HUES64 (cell line): ENCODE data around the gene TWIST2.

Experiments
- H3K27ac ChIP-seq: 2 replicates; pipeline ENCODE4 v1.7.0; 2013; ENCODE audit warnings: low read depth, low read length, inconsistent platforms
- H3K27me3 ChIP-seq: 2 replicates; pipeline ENCODE4 v1.6.1; 2013; ENCODE audit warnings: mild to moderate bottlenecking, low read length; ENCODE audit not compliant: insufficient read depth
- H3K36me3 ChIP-seq: 2 replicates; pipeline ENCODE4 v1.6.1; 2013; ENCODE audit warnings: mild to moderate bottlenecking, low read length; ENCODE audit not compliant: insufficient read depth
- H3K4me1 ChIP-seq: 2 replicates; pipeline ENCODE4 v1.6.1; 2013; ENCODE audit warnings: mild to moderate bottlenecking, low read length, moderate library complexity; ENCODE audit not compliant: insufficient read depth
- H3K4me3 ChIP-seq: 2 replicates; pipeline ENCODE4 v1.5.1; 2013; ENCODE audit warnings: mild to moderate bottlenecking, low read length, moderate library complexity
- H3K9ac ChIP-seq: 2 replicates; pipeline ENCODE4 v1.6.1; 2013; ENCODE audit warnings: mild to moderate bottlenecking, low read depth, low read length
- H3K9me3 ChIP-seq: 2 replicates; pipeline ENCODE4 v1.6.1; 2013; ENCODE audit warnings: low read depth, low read length; ENCODE audit not compliant: insufficient read depth
- WGBS: fragments of 150-250, 120-280 bp; methylation state at CpG from one replicate; pipeline ENCODE4 v1.1.7; 2013; ENCODE audit warnings: missing lambda C conversion rate; 5-methylcytosine and 5-hydroxymethylcytosine counted together

Gene TWIST2

GRCh38 chr2:238856713-238857567 lies 9.1 kb downstream of the TWIST2 start:
- Histone ChIP-seq H3K9ac (no peak overlapping the region), H3K36me3 (no peaks in the 10 kb centered on the region), H3K4me3 (no peak overlapping the region), H3K27me3 (peaks cover 36% of the 10 kb centered on the region), H3K27ac (no peak overlapping the region), H3K4me1 (no peaks in the 10 kb centered on the region; the same call in 1 of the 2 replicates), H3K9me3 (no peaks in the 10 kb centered on the region)
- 95% methylated on average over 16 of the region's 16 CpGs for WGBS

GRCh38 chr2:238857959-238858358 lies 10.1 kb downstream of the TWIST2 start:
- WGBS: 100% methylated on average over 4 of the region's 4 CpGs
- H3K4me1 ChIP-seq: no peaks in the 10 kb centered on the region; the same call in 1 of the 2 replicates
- H3K4me3 ChIP-seq: no peak overlapping the region
- H3K27ac ChIP-seq: no peak overlapping the region
- no peak overlapping the region for H3K9ac ChIP-seq
- H3K36me3 ChIP-seq: no peaks in the 10 kb centered on the region
- H3K9me3 ChIP-seq: no peaks in the 10 kb centered on the region
- H3K27me3 ChIP-seq: peaks cover 27% of the 10 kb centered on the region

- Histone ChIP-seq H3K9ac (no peak overlapping the region), H3K36me3 (no peaks in the 10 kb centered on the region), H3K4me1 (peaks cover 14% of the 10 kb centered on the region; the same call in 1 of the 2 replicates), H3K4me3 (no peak overlapping the region), H3K27ac (no peak overlapping the region), H3K9me3 (no peaks in the 10 kb centered on the region), H3K27me3 (peaks cover 9% of the 10 kb centered on the region)
- 86% methylated on average over 14 of the region's 14 CpGs for WGBS
Measured at GRCh38 chr2:238859636-238860347, 11.9 kb downstream of the TWIST2 start.

- H3K4me1 ChIP-seq: peaks cover 18% of the 10 kb centered on the region; the same call in 1 of the 2 replicates
- no peak overlapping the region for H3K4me3 ChIP-seq
- 83% methylated on average over 21 of the region's 21 CpGs for WGBS
- H3K36me3 ChIP-seq: no peaks in the 10 kb centered on the region
- H3K27ac ChIP-seq: no peak overlapping the region
- no peaks in the 10 kb centered on the region for H3K27me3 ChIP-seq
- no peaks in the 10 kb centered on the region for H3K9me3 ChIP-seq
- H3K9ac ChIP-seq: no peak overlapping the region
Measured at GRCh38 chr2:238861013-238861730, 13.3 kb downstream of the TWIST2 start.

GRCh38 chr2:238861766-238862315 lies 14.0 kb downstream of the TWIST2 start:
- Histone ChIP-seq H3K36me3 (no peaks in the 10 kb centered on the region), H3K27me3 (no peaks in the 10 kb centered on the region), H3K4me3 (no peak overlapping the region), H3K9me3 (no peaks in the 10 kb centered on the region), H3K4me1 (peaks cover 18% of the 10 kb centered on the region; the same call in 1 of the 2 replicates), H3K27ac (no peak overlapping the region), H3K9ac (no peak overlapping the region)
- WGBS: 97% methylated on average over 10 of the region's 10 CpGs

GRCh38 chr2:238862701-238863100 lies 14.8 kb downstream of the TWIST2 start:
- no peaks in the 10 kb centered on the region for H3K36me3 ChIP-seq
- H3K4me3 ChIP-seq: no peak overlapping the region
- H3K9ac ChIP-seq: no peak overlapping the region
- no peak overlapping the region for H3K27ac ChIP-seq
- WGBS: 93% methylated on average over 5 of the region's 5 CpGs
- H3K4me1 ChIP-seq: peaks cover 18% of the 10 kb centered on the region; the same call in 1 of the 2 replicates
- H3K27me3 ChIP-seq: no peaks in the 10 kb centered on the region
- no peaks in the 10 kb centered on the region for H3K9me3 ChIP-seq

GRCh38 chr2:238863231-238863630 lies 15.3 kb downstream of the TWIST2 start:
- 94% methylated on average over 14 of the region's 14 CpGs for WGBS
- H3K27me3 ChIP-seq: no peaks in the 10 kb centered on the region
- peaks cover 18% of the 10 kb centered on the region; the same call in 1 of the 2 replicates for H3K4me1 ChIP-seq
- H3K27ac ChIP-seq: no peak overlapping the region
- no peak overlapping the region for H3K9ac ChIP-seq
- H3K9me3 ChIP-seq: no peaks in the 10 kb centered on the region
- H3K36me3 ChIP-seq: no peaks in the 10 kb centered on the region
- H3K4me3 ChIP-seq: no peak overlapping the region

- H3K9ac ChIP-seq: no peak overlapping the region
- peak overlapping the region; percentile 51; the same call in 1 of the 2 replicates for H3K27ac ChIP-seq
- no peaks in the 10 kb centered on the region for H3K27me3 ChIP-seq
- no peaks in the 10 kb centered on the region for H3K9me3 ChIP-seq
- no peaks in the 10 kb centered on the region for H3K36me3 ChIP-seq
- H3K4me3 ChIP-seq: no peak overlapping the region
- 82% methylated on average over 9 of the region's 9 CpGs for WGBS
- H3K4me1 ChIP-seq: peaks cover 18% of the 10 kb centered on the region; the same call in 1 of the 2 replicates
Measured at GRCh38 chr2:238863749-238864206, 15.9 kb downstream of the TWIST2 start.

- peaks cover 18% of the 10 kb centered on the region; the same call in 1 of the 2 replicates for H3K4me1 ChIP-seq
- H3K27ac ChIP-seq: peak overlapping the region; percentile 66
- no peak overlapping the region for H3K4me3 ChIP-seq
- WGBS: 32% methylated on average over 27 of the region's 29 CpGs
- H3K9ac ChIP-seq: peak overlapping the region; percentile 20; the same call in 1 of the 2 replicates
- H3K27me3 ChIP-seq: no peaks in the 10 kb centered on the region
- no peaks in the 10 kb centered on the region for H3K36me3 ChIP-seq
- H3K9me3 ChIP-seq: no peaks in the 10 kb centered on the region
Measured at GRCh38 chr2:238864207-238865014, 16.5 kb downstream of the TWIST2 start.
